Measurements from ENCODE around the gene CDH16. TPM values are rescaled to one million over a fixed set of nuclear protein-coding genes. Genes with fewer than 3 reads are reported as not detected.

Gene CDH16
- total and polyA plus RNA-seq, 2 experiments from 2014 or later, result 3.2 to 4.4 TPM

- no peak for DNase-seq (ENCODE audit: low spot score)
- WGBS (ENCODE audit: low lambda C conversion rate, missing lambda C conversion rate), result 73% methylated on average over 2 of the region's 2 CpGs
- Histone ChIP-seq H3K9me2 (replicated peaks; ENCODE audit: insufficient read depth) (no peaks in the 10 kb centered on the region), H3K27me3 (peaks cover 11% of the 10 kb centered on the region), H4K20me1 (ENCODE audit: insufficient read depth, poor library complexity, severe bottlenecking) (no peaks in the 10 kb centered on the region), H3K4me2 (no peak overlapping the region), H2AFZ (no peak overlapping the region), H3K4me1 (ENCODE audit: insufficient read depth) (peaks cover 3% of the 10 kb centered on the region), H3K79me2 (no peaks in the 10 kb centered on the region), H3K36me3 (replicated peaks; ENCODE audit: insufficient read depth, low read depth) (no peaks in the 10 kb centered on the region), H3K27ac (no peak overlapping the region), H3K9me3 (ENCODE audit: low read depth) (no peaks in the 10 kb centered on the region), H3K4me3 (no peak overlapping the region)
- no peak for TF ChIP-seq EZH2 (IDR thresholded peaks at IDR 0.05; ENCODE audit: borderline replicate concordance)
- no peak for TF ChIP-seq EZH2phosphoT487 (IDR thresholded peaks at IDR 0.05; ENCODE audit: low read depth, severe bottlenecking, unreplicated experiment)
- TF ChIP-seq CTCF (IDR thresholded peaks at IDR 0.05; ENCODE audit: poor library complexity), result no peak
Measured at GRCh38 chr16:66920299-66920590, 1.6 kb upstream of the CDH16 start.

- no peak for DNase-seq (ENCODE audit: low spot score)
- H3K9me2 ChIP-seq (replicated peaks; ENCODE audit: insufficient read depth), result no peaks in the 10 kb centered on the region
- no peaks in the 10 kb centered on the region for H3K36me3 ChIP-seq (replicated peaks; ENCODE audit: insufficient read depth, low read depth)
- no peak overlapping the region for H3K4me2 ChIP-seq
- no peaks in the 10 kb centered on the region for H3K79me2 ChIP-seq
- H3K4me1 ChIP-seq (ENCODE audit: insufficient read depth), result no peaks in the 10 kb centered on the region
- no peak overlapping the region for H3K4me3 ChIP-seq
- WGBS (ENCODE audit: low lambda C conversion rate, missing lambda C conversion rate), result 84% methylated on average over 5 of the region's 5 CpGs
- TF ChIP-seq EZH2phosphoT487 (IDR thresholded peaks at IDR 0.05; ENCODE audit: low read depth, severe bottlenecking, unreplicated experiment) (no peak), CTCF (IDR thresholded peaks at IDR 0.05; ENCODE audit: poor library complexity) (no peak), EZH2 (IDR thresholded peaks at IDR 0.05; ENCODE audit: borderline replicate concordance) (no peak)
- no peak overlapping the region for H2AFZ ChIP-seq
- H3K9me3 ChIP-seq (ENCODE audit: low read depth), result no peaks in the 10 kb centered on the region
- H3K27ac ChIP-seq, result no peak overlapping the region
- H3K27me3 ChIP-seq, result peaks cover 7% of the 10 kb centered on the region
- no peaks in the 10 kb centered on the region for H4K20me1 ChIP-seq (ENCODE audit: insufficient read depth, poor library complexity, severe bottlenecking)
Measured at GRCh38 chr16:66919569-66920298, 1.0 kb upstream of the CDH16 start.

GRCh38 chr16:66918355-66918754 lies 330 bp downstream of the CDH16 start:
- WGBS (ENCODE audit: low lambda C conversion rate, missing lambda C conversion rate), result 94% methylated on average over 6 of the region's 6 CpGs
- H3K79me2 ChIP-seq, result no peaks in the 10 kb centered on the region
- no peak for DNase-seq (ENCODE audit: low spot score)

More at GRCh38 chr16:66918355-66918754, 330 bp downstream of the CDH16 start:
- H4K20me1 ChIP-seq (ENCODE audit: insufficient read depth, poor library complexity, severe bottlenecking), result no peaks in the 10 kb centered on the region
- no peaks in the 10 kb centered on the region for H3K9me2 ChIP-seq (replicated peaks; ENCODE audit: insufficient read depth)
- no peaks in the 10 kb centered on the region for H3K4me1 ChIP-seq (ENCODE audit: insufficient read depth)
- H3K9me3 ChIP-seq (ENCODE audit: low read depth), result no peaks in the 10 kb centered on the region
- H3K4me2 ChIP-seq, result no peak overlapping the region
- TF ChIP-seq EZH2 (IDR thresholded peaks at IDR 0.05; ENCODE audit: borderline replicate concordance), result no peak
- no peak for TF ChIP-seq CTCF (IDR thresholded peaks at IDR 0.05; ENCODE audit: poor library complexity)
- TF ChIP-seq EZH2phosphoT487 (IDR thresholded peaks at IDR 0.05; ENCODE audit: low read depth, severe bottlenecking, unreplicated experiment), result no peak
- no peaks in the 10 kb centered on the region for H3K27me3 ChIP-seq
- no peak overlapping the region for H3K4me3 ChIP-seq
- no peak overlapping the region for H3K27ac ChIP-seq
- H2AFZ ChIP-seq, result no peak overlapping the region
- H3K36me3 ChIP-seq (replicated peaks; ENCODE audit: insufficient read depth, low read depth), result no peaks in the 10 kb centered on the region

All from hepatocyte (in vitro differentiated cells).